CD4-positive, alpha-beta T cell treated with Interleukin-6 for 4 hours (primary cell): ENCODE measurements around the gene TMEFF1.

Source experiments
- DNase-seq: peaks from one replicate; pipeline ENCODE4 v3.0.0-alpha.2; 2020; ENCODE audit warnings: mixed read lengths

Gene TMEFF1

GRCh38 chr9:100578610-100579009 lies 105.7 kb downstream of the TMEFF1 start:
- no peak for DNase-seq

- no peak for DNase-seq
Measured at GRCh38 chr9:100579665-100580064, 106.7 kb downstream of the TMEFF1 start.

- DNase-seq: no peak
Measured at GRCh38 chr9:100580257-100580656, 107.3 kb downstream of the TMEFF1 start.

- DNase-seq: no peak
Measured at GRCh38 chr9:100581081-100581480, 108.1 kb downstream of the TMEFF1 start.

- no peak for DNase-seq
Measured at GRCh38 chr9:100581661-100582060, 108.7 kb downstream of the TMEFF1 start.

GRCh38 chr9:100583014-100583802 lies 110.3 kb downstream of the TMEFF1 start:
- no peak for DNase-seq

GRCh38 chr9:100584951-100585350 lies 112.0 kb downstream of the TMEFF1 start:
- no peak for DNase-seq

- DNase-seq: no peak
Measured at GRCh38 chr9:100586093-100586492, 113.1 kb downstream of the TMEFF1 start.

GRCh38 chr9:100587375-100587774 lies 114.4 kb downstream of the TMEFF1 start:
- no peak for DNase-seq

GRCh38 chr9:100589582-100589981 lies 116.6 kb downstream of the TMEFF1 start:
- no peak for DNase-seq

GRCh38 chr9:100590481-100590880 lies 117.5 kb downstream of the TMEFF1 start:
- no peak for DNase-seq

GRCh38 chr9:100591139-100591538 lies 118.2 kb downstream of the TMEFF1 start:
- no peak for DNase-seq

- no peak for DNase-seq
Measured at GRCh38 chr9:100591639-100592412, 118.9 kb downstream of the TMEFF1 start.

GRCh38 chr9:100595391-100596199 lies 122.6 kb downstream of the TMEFF1 start:
- DNase-seq: peak; percentile 28

GRCh38 chr9:100597236-100597635 lies 124.3 kb downstream of the TMEFF1 start:
- DNase-seq: no peak

GRCh38 chr9:100598641-100599145 lies 125.7 kb downstream of the TMEFF1 start:
- peak; percentile 87 for DNase-seq

- DNase-seq: no peak
Measured at GRCh38 chr9:100600521-100601079, 127.7 kb downstream of the TMEFF1 start.

- DNase-seq: peak; percentile 25
Measured at GRCh38 chr9:100601216-100601615, 128.3 kb downstream of the TMEFF1 start.

- DNase-seq: no peak
Measured at GRCh38 chr9:100602342-100602801, 129.4 kb downstream of the TMEFF1 start.

GRCh38 chr9:100605405-100605804 lies 132.5 kb downstream of the TMEFF1 start:
- no peak for DNase-seq

- DNase-seq: no peak
Measured at GRCh38 chr9:100619194-100619593, 146.2 kb downstream of the TMEFF1 start.

GRCh38 chr9:100619665-100620064 lies 146.7 kb downstream of the TMEFF1 start:
- no peak for DNase-seq

- no peak for DNase-seq
Measured at GRCh38 chr9:100623969-100624368, 151.0 kb downstream of the TMEFF1 start.
